ENCODE measurements around the gene SDS. TPM values are rescaled to one million over a fixed set of nuclear protein-coding genes. Genes with fewer than 3 reads are reported as not detected.

SDS gene
- total and polyA plus RNA-seq, 2 experiments from 2014 or later: 0.57 TPM; not detected in 1

- Histone ChIP-seq H2AFZ (no peak overlapping the region; the same call in 1 of the 2 replicates), H3K79me2 (replicated peaks; ENCODE audit: insufficient read depth) (no peaks in the 10 kb centered on the region), H3K4me3 (no peak overlapping the region), H3K36me3 (ENCODE audit: insufficient read depth) (no peaks in the 10 kb centered on the region), H3K4me1 (ENCODE audit: insufficient read depth) (no peaks in the 10 kb centered on the region), H3K4me2 (no peak overlapping the region), H3F3A (replicated peaks; ENCODE audit: low read depth) (no peaks in the 10 kb centered on the region), H3K27me3 (ENCODE audit: insufficient read depth) (no peaks in the 10 kb centered on the region), H3K9me2 (ENCODE audit: insufficient read depth) (no peaks in the 10 kb centered on the region), H3K27ac (ENCODE audit: low read depth) (no peak overlapping the region), H4K20me1 (replicated peaks; ENCODE audit: insufficient read depth) (0 out of 2 replicates have a peak, but pooled peaks cover 4% of the 10 kb centered on the region)
- Mint-ChIP-seq H3K36me3 (ENCODE audit: low read depth) (no peaks in the 10 kb centered on the region), H3K4me1 (no peaks in the 10 kb centered on the region), H3K4me3 (no peak overlapping the region), H3K27ac (no peak overlapping the region), H3K27me3 (ENCODE audit: insufficient read depth, low read depth, poor library complexity) (peaks cover 7% of the 10 kb centered on the region), H3K9me3 (no peaks in the 10 kb centered on the region)
- TF ChIP-seq JUNB (IDR thresholded peaks at IDR 0.05; ENCODE audit: unreplicated experiment) (no peak), POLR2AphosphoS5 (IDR thresholded peaks at IDR 0.05; ENCODE audit: low read depth) (no peak), NANOG (IDR thresholded peaks at IDR 0.05; ENCODE audit: borderline replicate concordance) (no peak), ZNF114 (CRISPR knock-in tag; IDR thresholded peaks at IDR 0.05) (no peak), STAT1 (IDR thresholded peaks at IDR 0.05; ENCODE audit: unreplicated experiment) (no peak), ZNF331 (CRISPR knock-in tag; IDR thresholded peaks at IDR 0.05; ENCODE audit: low read depth) (no peak), EZH2phosphoT487 (IDR thresholded peaks at IDR 0.05; ENCODE audit: unreplicated experiment) (no peak), CREB1 (CRISPR knock-in tag; IDR thresholded peaks at IDR 0.05; ENCODE audit: low read depth) (no peak), EZH2 (IDR thresholded peaks at IDR 0.05; ENCODE audit: low read depth, unreplicated experiment) (no peak)
- TF ChIP-seq, protein P1, sequence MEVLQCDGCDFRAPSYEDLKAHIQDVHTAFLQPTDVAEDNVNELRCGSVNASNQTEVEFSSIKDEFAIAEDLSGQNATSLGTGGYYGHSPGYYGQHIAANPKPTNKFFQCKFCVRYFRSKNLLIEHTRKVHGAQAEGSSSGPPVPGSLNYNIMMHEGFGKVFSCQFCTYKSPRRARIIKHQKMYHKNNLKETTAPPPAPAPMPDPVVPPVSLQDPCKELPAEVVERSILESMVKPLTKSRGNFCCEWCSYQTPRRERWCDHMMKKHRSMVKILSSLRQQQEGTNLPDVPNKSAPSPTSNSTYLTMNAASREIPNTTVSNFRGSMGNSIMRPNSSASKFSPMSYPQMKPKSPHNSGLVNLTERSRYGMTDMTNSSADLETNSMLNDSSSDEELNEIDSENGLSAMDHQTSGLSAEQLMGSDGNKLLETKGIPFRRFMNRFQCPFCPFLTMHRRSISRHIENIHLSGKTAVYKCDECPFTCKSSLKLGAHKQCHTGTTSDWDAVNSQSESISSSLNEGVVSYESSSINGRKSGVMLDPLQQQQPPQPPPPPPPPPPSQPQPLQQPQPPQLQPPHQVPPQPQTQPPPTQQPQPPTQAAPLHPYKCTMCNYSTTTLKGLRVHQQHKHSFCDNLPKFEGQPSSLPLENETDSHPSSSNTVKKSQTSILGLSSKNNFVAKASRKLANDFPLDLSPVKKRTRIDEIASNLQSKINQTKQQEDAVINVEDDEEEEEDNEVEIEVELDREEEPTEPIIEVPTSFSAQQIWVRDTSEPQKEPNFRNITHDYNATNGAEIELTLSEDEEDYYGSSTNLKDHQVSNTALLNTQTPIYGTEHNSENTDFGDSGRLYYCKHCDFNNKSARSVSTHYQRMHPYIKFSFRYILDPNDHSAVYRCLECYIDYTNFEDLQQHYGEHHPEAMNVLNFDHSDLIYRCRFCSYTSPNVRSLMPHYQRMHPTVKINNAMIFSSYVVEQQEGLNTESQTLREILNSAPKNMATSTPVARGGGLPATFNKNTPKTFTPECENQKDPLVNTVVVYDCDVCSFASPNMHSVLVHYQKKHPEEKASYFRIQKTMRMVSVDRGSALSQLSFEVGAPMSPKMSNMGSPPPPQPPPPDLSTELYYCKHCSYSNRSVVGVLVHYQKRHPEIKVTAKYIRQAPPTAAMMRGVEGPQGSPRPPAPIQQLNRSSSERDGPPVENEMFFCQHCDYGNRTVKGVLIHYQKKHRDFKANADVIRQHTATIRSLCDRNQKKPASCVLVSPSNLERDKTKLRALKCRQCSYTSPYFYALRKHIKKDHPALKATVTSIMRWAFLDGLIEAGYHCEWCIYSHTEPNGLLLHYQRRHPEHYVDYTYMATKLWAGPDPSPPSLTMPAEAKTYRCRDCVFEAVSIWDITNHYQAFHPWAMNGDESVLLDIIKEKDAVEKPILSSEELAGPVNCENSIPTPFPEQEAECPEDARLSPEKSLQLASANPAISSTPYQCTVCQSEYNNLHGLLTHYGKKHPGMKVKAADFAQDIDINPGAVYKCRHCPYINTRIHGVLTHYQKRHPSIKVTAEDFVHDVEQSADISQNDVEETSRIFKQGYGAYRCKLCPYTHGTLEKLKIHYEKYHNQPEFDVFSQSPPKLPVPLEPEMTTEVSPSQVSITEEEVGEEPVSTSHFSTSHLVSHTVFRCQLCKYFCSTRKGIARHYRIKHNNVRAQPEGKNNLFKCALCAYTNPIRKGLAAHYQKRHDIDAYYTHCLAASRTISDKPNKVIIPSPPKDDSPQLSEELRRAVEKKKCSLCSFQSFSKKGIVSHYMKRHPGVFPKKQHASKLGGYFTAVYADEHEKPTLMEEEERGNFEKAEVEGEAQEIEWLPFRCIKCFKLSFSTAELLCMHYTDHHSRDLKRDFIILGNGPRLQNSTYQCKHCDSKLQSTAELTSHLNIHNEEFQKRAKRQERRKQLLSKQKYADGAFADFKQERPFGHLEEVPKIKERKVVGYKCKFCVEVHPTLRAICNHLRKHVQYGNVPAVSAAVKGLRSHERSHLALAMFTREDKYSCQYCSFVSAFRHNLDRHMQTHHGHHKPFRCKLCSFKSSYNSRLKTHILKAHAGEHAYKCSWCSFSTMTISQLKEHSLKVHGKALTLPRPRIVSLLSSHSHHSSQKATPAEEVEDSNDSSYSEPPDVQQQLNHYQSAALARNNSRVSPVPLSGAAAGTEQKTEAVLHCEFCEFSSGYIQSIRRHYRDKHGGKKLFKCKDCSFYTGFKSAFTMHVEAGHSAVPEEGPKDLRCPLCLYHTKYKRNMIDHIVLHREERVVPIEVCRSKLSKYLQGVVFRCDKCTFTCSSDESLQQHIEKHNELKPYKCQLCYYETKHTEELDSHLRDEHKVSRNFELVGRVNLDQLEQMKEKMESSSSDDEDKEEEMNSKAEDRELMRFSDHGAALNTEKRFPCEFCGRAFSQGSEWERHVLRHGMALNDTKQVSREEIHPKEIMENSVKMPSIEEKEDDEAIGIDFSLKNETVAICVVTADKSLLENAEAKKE (CRISPR knock-in tag; IDR thresholded peaks at IDR 0.05): no peak
- TF ChIP-seq, protein P2, sequence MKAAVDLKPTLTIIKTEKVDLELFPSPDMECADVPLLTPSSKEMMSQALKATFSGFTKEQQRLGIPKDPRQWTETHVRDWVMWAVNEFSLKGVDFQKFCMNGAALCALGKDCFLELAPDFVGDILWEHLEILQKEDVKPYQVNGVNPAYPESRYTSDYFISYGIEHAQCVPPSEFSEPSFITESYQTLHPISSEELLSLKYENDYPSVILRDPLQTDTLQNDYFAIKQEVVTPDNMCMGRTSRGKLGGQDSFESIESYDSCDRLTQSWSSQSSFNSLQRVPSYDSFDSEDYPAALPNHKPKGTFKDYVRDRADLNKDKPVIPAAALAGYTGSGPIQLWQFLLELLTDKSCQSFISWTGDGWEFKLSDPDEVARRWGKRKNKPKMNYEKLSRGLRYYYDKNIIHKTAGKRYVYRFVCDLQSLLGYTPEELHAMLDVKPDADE (IDR thresholded peaks at IDR 0.05): no peak
- TF ChIP-seq, protein P3, sequence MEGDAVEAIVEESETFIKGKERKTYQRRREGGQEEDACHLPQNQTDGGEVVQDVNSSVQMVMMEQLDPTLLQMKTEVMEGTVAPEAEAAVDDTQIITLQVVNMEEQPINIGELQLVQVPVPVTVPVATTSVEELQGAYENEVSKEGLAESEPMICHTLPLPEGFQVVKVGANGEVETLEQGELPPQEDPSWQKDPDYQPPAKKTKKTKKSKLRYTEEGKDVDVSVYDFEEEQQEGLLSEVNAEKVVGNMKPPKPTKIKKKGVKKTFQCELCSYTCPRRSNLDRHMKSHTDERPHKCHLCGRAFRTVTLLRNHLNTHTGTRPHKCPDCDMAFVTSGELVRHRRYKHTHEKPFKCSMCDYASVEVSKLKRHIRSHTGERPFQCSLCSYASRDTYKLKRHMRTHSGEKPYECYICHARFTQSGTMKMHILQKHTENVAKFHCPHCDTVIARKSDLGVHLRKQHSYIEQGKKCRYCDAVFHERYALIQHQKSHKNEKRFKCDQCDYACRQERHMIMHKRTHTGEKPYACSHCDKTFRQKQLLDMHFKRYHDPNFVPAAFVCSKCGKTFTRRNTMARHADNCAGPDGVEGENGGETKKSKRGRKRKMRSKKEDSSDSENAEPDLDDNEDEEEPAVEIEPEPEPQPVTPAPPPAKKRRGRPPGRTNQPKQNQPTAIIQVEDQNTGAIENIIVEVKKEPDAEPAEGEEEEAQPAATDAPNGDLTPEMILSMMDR (conservative IDR thresholded peaks at IDR 0.05; ENCODE audit: low read depth in 2 of 2): no peak
- TF ChIP-seq, protein P4, sequence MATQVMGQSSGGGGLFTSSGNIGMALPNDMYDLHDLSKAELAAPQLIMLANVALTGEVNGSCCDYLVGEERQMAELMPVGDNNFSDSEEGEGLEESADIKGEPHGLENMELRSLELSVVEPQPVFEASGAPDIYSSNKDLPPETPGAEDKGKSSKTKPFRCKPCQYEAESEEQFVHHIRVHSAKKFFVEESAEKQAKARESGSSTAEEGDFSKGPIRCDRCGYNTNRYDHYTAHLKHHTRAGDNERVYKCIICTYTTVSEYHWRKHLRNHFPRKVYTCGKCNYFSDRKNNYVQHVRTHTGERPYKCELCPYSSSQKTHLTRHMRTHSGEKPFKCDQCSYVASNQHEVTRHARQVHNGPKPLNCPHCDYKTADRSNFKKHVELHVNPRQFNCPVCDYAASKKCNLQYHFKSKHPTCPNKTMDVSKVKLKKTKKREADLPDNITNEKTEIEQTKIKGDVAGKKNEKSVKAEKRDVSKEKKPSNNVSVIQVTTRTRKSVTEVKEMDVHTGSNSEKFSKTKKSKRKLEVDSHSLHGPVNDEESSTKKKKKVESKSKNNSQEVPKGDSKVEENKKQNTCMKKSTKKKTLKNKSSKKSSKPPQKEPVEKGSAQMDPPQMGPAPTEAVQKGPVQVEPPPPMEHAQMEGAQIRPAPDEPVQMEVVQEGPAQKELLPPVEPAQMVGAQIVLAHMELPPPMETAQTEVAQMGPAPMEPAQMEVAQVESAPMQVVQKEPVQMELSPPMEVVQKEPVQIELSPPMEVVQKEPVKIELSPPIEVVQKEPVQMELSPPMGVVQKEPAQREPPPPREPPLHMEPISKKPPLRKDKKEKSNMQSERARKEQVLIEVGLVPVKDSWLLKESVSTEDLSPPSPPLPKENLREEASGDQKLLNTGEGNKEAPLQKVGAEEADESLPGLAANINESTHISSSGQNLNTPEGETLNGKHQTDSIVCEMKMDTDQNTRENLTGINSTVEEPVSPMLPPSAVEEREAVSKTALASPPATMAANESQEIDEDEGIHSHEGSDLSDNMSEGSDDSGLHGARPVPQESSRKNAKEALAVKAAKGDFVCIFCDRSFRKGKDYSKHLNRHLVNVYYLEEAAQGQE (IDR thresholded peaks at IDR 0.05; ENCODE audit: unreplicated experiment): no peak
- DNase-seq (ENCODE audit: low spot score) (no peak), ATAC-seq (no peak)
Measured at GRCh38 chr12:113445544-113446171, 42.0 kb upstream of the SDS start.

Measured in GM23338 (cell line).